Stimulated activated naive CD8-positive, alpha-beta T cell treated with anti-CD3 and anti-CD28 coated beads, Interleukin-15, amount 100 ng/mL, for 72 hours (primary cell): ENCODE data around the gene RELN.

Experiments used
- ATAC-seq: fragments of 150-1000 bp; cut with Tn5 transposase; 2 replicates; pipeline ENCODE4 v1.10.0; 2021; ENCODE audit warnings: mild to moderate bottlenecking, moderate library complexity
- DNase-seq, 2 donors: peaks; one replicate each; pipeline ENCODE4 v3.0.0; 2021 to 2022
- H3K27ac Mint-ChIP-seq, 2 donors: one replicate each; pipeline ENCODE4 v1.8.0; 2022; ENCODE audit warnings: mild to moderate bottlenecking in 2 of 2, mixed read lengths in 2 of 2, moderate library complexity in 2 of 2
- H3K27me3 Mint-ChIP-seq: one replicate; pipeline ENCODE4 v1.8.0; 2022; ENCODE audit warnings: mixed read lengths
- H3K4me1 Mint-ChIP-seq: one replicate; pipeline ENCODE4 v1.8.0; 2022; ENCODE audit warnings: mild to moderate bottlenecking, mixed read lengths
- H3K4me3 Mint-ChIP-seq, 2 donors: one replicate each; pipeline ENCODE4 v1.8.0; 2022; ENCODE audit warnings: mild to moderate bottlenecking in 2 of 2, mixed read lengths in 2 of 2, moderate library complexity in 1 of 2
- H3K9me3 Mint-ChIP-seq, 2 donors: one replicate each; pipeline ENCODE4 v1.8.0; 2022; ENCODE audit warnings: mixed read lengths in 2 of 2

The RELN gene

GRCh38 chr7:103580031-103580430 is 409.4 kb downstream of the RELN start:
- H3K9me3 Mint-ChIP-seq, result no peaks in the 10 kb centered on the region
- H3K27me3 Mint-ChIP-seq, result peaks cover 10% of the 10 kb centered on the region
- no peak overlapping the region for H3K4me3 Mint-ChIP-seq
- no peak for DNase-seq
- H3K27ac Mint-ChIP-seq, result no peak overlapping the region
- no peak for ATAC-seq
- no peaks in the 10 kb centered on the region for H3K4me1 Mint-ChIP-seq

DNA sequence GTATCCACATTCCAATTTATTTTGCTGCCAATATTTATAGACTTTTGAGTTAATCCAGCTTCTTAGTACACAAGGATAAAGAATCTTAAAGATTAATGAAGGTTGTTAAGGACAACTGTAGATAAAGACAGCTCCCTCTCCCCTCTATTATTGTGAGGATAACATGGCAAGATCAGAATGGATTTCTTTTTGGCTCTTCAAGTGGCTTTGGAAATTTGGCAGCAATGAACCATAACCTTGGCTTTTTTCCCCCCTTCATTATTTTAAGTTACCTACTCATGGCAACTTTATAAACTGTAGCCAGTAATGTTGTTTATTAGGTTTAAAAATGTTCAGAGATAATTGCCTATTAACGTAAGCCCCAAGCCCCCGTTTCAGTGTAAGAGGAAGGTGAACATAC is 412.4 kb downstream of the RELN start:
- no peak overlapping the region for H3K4me3 Mint-ChIP-seq
- no peak for DNase-seq
- peaks cover 7% of the 10 kb centered on the region for H3K27me3 Mint-ChIP-seq
- H3K27ac Mint-ChIP-seq, result no peak overlapping the region
- no peak for ATAC-seq
- H3K9me3 Mint-ChIP-seq, result no peaks in the 10 kb centered on the region
- no peaks in the 10 kb centered on the region for H3K4me1 Mint-ChIP-seq

GRCh38 chr7:103576641-103577040 is 412.8 kb downstream of the RELN start:
- Mint-ChIP-seq H3K4me1 (no peaks in the 10 kb centered on the region), H3K27me3 (peaks cover 7% of the 10 kb centered on the region), H3K27ac (no peak overlapping the region), H3K9me3 (no peaks in the 10 kb centered on the region), H3K4me3 (no peak overlapping the region)
- DNase-seq (no peak), ATAC-seq (no peak)

DNA sequence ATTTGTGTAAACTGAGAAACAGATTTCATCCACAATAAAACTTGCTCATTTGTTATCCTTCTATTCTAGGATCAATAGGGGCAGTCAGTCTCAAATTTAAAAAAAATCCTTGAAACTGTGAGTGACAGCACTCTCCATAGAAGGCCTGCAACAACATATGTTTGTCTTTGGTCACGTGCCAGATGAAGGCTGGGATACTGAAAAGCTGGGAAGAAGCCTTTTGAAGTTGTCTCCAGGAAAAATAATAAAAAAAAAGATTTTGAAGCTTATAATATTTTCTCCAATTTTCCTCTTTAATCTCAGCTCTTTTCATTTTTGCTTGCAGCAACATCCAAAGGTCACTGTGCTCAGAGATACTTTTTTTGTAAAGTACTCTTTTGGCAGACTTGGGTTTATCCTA is 414.9 kb downstream of the RELN start:
- no peak overlapping the region for H3K4me3 Mint-ChIP-seq
- DNase-seq (no peak), ATAC-seq (no peak)
- no peaks in the 10 kb centered on the region for H3K9me3 Mint-ChIP-seq
- H3K4me1 Mint-ChIP-seq, result no peaks in the 10 kb centered on the region
- H3K27me3 Mint-ChIP-seq, result peaks cover 7% of the 10 kb centered on the region
- no peak overlapping the region for H3K27ac Mint-ChIP-seq

DNA sequence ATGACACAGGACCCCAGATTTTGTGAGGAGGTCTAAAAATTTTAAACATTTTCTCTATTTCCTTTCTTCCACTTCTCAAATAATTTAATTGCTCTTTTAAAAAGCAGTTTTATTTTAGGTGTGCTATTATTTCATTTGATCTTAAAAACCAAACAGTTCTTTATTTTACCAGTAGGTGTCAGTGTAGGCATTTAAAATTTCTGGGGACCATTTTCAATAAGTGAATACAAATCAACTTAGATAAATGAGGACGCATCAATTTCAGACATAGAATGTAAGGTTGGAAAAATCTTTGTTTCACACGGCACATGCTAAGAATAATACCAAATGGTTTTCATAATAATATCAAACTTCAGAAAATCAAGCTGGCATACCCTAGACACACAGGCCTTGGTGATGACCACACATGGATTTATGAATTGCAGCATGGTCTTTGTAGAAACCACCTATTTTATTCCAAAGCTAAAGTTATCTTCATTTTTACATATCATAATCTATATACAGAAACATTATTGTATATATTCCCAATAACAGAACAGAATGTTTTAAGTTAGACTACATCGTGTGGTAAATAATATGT is 415.9 kb downstream of the RELN start:
- ATAC-seq, result no peak

DNA sequence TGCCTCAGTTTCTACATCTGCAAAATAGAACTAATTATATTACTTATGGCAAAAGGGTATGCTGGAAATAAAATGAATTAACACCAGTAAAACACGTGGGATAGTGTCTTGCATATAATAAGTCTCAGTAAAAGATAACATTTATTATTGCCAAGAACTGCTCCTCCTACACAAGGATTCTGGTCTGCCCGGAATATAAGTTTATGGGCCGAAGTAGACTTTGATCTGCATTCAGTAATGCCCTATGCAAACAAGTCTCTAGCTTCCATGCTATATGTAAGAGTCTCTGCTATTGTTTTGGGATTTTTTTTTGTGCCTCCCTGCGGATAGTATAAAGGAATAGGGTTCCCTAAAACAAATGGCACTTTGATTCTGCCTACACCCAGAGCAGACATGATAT is 417.9 kb downstream of the RELN start:
- ATAC-seq, result no peak
- H3K4me3 Mint-ChIP-seq, result no peak overlapping the region
- no peak for DNase-seq
- H3K4me1 Mint-ChIP-seq, result no peaks in the 10 kb centered on the region
- peaks cover 8% of the 10 kb centered on the region for H3K27me3 Mint-ChIP-seq
- no peaks in the 10 kb centered on the region for H3K9me3 Mint-ChIP-seq
- no peak overlapping the region for H3K27ac Mint-ChIP-seq

More for the DNA sequence above, 415.9 kb downstream of the RELN start:
- Mint-ChIP-seq H3K27me3 (peaks cover 12% of the 10 kb centered on the region), H3K27ac (no peak overlapping the region), H3K4me1 (no peaks in the 10 kb centered on the region), H3K4me3 (no peak overlapping the region), H3K9me3 (no peaks in the 10 kb centered on the region)
- no peak for DNase-seq

DNA sequence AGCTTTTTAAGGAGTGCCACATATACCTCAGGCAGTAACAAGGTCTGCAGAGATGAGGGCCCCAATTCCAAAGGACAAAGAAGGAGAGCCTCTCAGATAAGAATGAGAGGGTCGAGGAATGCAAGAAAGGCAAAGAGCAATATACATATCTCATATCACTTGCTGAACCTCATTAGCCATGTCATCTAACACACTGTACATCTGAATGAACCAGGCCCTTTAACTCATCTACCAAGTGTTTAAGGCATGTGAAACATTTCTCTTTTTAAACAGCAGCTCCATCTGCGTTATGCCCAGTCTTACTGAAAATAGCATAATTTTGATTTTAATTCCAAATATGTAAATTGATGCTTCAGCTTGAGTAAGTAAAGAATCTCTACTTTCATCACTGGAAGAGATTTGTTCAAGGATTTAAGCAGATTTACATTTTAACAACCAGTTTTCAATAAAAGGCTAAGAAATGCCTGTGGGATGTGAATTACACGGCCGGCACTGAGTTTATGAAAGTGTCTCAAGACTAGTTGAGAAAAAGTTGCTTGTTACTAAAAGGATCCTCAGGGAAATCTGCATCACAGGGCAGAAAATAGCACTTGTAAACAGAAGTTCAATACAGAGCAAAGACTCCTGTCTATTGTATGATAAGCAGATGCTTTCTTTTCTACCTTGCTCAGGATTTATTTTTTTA is 419.7 kb downstream of the RELN start:
- H3K27ac Mint-ChIP-seq, result no peak overlapping the region
- no peaks in the 10 kb centered on the region for H3K9me3 Mint-ChIP-seq
- no peaks in the 10 kb centered on the region for H3K4me1 Mint-ChIP-seq
- DNase-seq (no peak), ATAC-seq (no peak)
- H3K4me3 Mint-ChIP-seq, result no peak overlapping the region
- peaks cover 5% of the 10 kb centered on the region for H3K27me3 Mint-ChIP-seq

DNA sequence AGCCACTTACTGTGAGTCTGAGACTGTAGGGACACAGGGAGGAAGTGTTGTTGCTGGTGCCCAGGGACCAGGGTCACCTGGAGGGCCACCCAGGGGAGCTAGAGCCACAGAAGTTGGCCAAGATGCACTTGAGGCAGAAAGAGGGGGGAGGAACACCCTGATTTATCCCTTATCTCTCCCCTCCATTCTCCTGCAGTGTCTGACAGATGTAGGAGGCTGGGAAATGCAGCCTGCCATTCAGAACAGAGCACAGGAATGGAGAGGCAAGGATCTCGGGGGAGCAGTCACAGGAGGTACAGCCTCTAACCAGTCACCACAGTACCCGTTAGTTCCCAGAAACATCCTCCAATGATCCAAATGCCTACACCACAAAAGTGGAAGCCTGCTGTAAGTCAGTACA is 425.0 kb downstream of the RELN start:
- Mint-ChIP-seq H3K9me3 (no peaks in the 10 kb centered on the region), H3K27ac (no peak overlapping the region), H3K27me3 (peaks cover 21% of the 10 kb centered on the region), H3K4me3 (no peak overlapping the region), H3K4me1 (no peaks in the 10 kb centered on the region)
- ATAC-seq (no peak), DNase-seq (no peak)

- no peak overlapping the region for H3K4me3 Mint-ChIP-seq
- no peak overlapping the region for H3K27ac Mint-ChIP-seq
- no peaks in the 10 kb centered on the region for H3K9me3 Mint-ChIP-seq
- H3K27me3 Mint-ChIP-seq, result peaks cover 23% of the 10 kb centered on the region
- no peak for ATAC-seq
- H3K4me1 Mint-ChIP-seq, result no peaks in the 10 kb centered on the region
- DNase-seq, result no peak
These were observed 429.3 kb downstream of the RELN start for GRCh38 chr7:103560136-103560535.

DNA sequence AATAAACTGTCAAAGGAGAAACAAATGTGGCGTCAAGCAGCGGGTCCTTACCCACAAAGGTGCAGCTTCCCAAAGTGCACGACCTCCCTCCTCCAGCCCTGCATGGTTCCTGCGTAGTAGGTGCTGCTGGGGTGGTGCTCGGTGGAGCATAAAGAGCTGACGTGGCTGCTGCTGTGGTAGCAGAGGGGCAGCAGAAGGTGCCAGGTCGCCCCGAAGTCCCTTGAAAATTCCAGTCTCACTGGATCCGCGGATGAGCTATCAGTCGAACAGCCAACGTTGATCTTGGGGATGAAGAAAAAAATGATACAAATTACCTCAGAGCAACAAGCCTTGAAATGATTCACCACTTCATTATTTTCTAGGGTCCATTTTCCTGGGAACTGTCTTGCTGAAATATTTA is 438.4 kb downstream of the RELN start:
- DNase-seq, result no peak
- Mint-ChIP-seq H3K27me3 (no peaks in the 10 kb centered on the region), H3K4me1 (no peaks in the 10 kb centered on the region), H3K9me3 (no peaks in the 10 kb centered on the region), H3K4me3 (no peak overlapping the region), H3K27ac (no peak overlapping the region)
- ATAC-seq, result no peak

DNA sequence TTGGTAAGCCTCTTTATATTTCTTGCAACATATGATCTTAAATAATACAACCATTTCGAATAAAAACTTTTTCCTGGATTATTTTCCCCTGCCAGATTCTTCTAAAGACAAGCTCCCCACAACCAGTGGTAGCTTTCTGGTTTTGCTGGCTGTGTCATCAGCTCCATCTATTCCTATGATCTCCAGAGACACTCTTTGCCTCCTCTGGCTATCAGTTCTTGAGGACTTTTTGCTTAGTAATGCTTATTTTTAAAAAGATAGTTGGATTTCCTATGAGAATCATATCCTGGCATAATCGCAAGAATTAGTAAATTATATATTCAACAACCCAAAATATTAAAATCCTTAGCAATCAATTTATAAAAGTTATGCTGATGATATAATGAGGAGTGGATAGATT is 439.7 kb downstream of the RELN start:
- no peak for ATAC-seq
- H3K4me3 Mint-ChIP-seq, result no peak overlapping the region
- no peaks in the 10 kb centered on the region for H3K9me3 Mint-ChIP-seq
- no peak overlapping the region for H3K27ac Mint-ChIP-seq
- H3K4me1 Mint-ChIP-seq, result no peaks in the 10 kb centered on the region
- DNase-seq, result no peak
- peaks cover 6% of the 10 kb centered on the region for H3K27me3 Mint-ChIP-seq

GRCh38 chr7:103547451-103548284 is 441.8 kb downstream of the RELN start:
- no peaks in the 10 kb centered on the region for H3K4me1 Mint-ChIP-seq
- H3K4me3 Mint-ChIP-seq, result no peak overlapping the region
- DNase-seq (no peak), ATAC-seq (no peak)
- no peak overlapping the region for H3K27ac Mint-ChIP-seq
- H3K9me3 Mint-ChIP-seq, result no peaks in the 10 kb centered on the region
- H3K27me3 Mint-ChIP-seq, result peaks cover 6% of the 10 kb centered on the region

- no peak overlapping the region for H3K4me3 Mint-ChIP-seq
- H3K9me3 Mint-ChIP-seq, result no peaks in the 10 kb centered on the region
- H3K4me1 Mint-ChIP-seq, result no peaks in the 10 kb centered on the region
- peaks cover 15% of the 10 kb centered on the region for H3K27me3 Mint-ChIP-seq
- DNase-seq (no peak), ATAC-seq (no peak)
- H3K27ac Mint-ChIP-seq, result no peak overlapping the region
These were observed 447.0 kb downstream of the RELN start for GRCh38 chr7:103542470-103542869.

GRCh38 chr7:103541947-103542346 is 447.5 kb downstream of the RELN start:
- H3K27me3 Mint-ChIP-seq, result peaks cover 20% of the 10 kb centered on the region

GRCh38 chr7:103541026-103541425 is 448.4 kb downstream of the RELN start:
- ATAC-seq, result no peak
- H3K4me1 Mint-ChIP-seq, result no peaks in the 10 kb centered on the region

More at GRCh38 chr7:103541947-103542346, 447.5 kb downstream of the RELN start:
- Mint-ChIP-seq H3K4me1 (no peaks in the 10 kb centered on the region), H3K9me3 (no peaks in the 10 kb centered on the region), H3K4me3 (no peak overlapping the region), H3K27ac (no peak overlapping the region)
- DNase-seq (no peak), ATAC-seq (no peak)

GRCh38 chr7:103540338-103540737 is 449.1 kb downstream of the RELN start:
- no peak overlapping the region for H3K4me3 Mint-ChIP-seq
- H3K4me1 Mint-ChIP-seq, result no peaks in the 10 kb centered on the region
- H3K27me3 Mint-ChIP-seq, result peaks cover 27% of the 10 kb centered on the region
- no peak overlapping the region for H3K27ac Mint-ChIP-seq
- H3K9me3 Mint-ChIP-seq, result no peaks in the 10 kb centered on the region
- no peak for DNase-seq
- ATAC-seq, result no peak

More at GRCh38 chr7:103541026-103541425, 448.4 kb downstream of the RELN start:
- no peaks in the 10 kb centered on the region for H3K9me3 Mint-ChIP-seq
- peaks cover 29% of the 10 kb centered on the region for H3K27me3 Mint-ChIP-seq
- no peak for DNase-seq
- H3K27ac Mint-ChIP-seq, result no peak overlapping the region
- no peak overlapping the region for H3K4me3 Mint-ChIP-seq
